NCI-H345 treated with DMSO at 0.1 percent for 48 hours (cell line): Measurements from ENCODE around the gene SLC1A4.
"Not testable (repeated sequence)": the region's sequence is repeated elsewhere in the genome, so short reads cannot be mapped to it uniquely, and the experiment has no call there.

Experiments
- DNase-seq: peaks from one replicate; lab custom pipeline; 2025; ENCODE audit not compliant: unreplicated experiment; lab: John Stamatoyannopoulos, UW

The SLC1A4 gene

DNA sequence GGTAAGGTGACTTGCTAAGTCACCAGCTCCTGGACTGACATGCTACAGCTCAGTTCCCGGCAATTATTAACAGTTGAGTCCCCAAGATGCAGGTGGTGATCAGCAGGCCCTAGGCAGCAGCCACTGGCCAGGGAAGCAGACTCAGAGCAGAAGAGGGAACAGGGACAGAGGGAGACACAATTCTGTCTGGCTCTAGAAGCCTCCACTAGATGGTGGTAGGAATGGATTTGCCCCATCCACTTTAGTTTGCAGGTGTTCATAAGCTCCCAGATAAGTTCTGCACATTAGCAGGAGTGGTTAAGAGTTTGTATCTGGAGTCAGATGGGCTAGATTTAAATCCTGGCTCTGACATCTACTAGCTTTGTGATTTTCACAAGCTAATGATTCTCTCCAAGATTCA lies 25.5 kb upstream of the SLC1A4 start:
- no peak for DNase-seq

- DNase-seq, result no peak
Measured at GRCh38 chr2:64966017-64966416, 23.2 kb upstream of the SLC1A4 start.

DNA sequence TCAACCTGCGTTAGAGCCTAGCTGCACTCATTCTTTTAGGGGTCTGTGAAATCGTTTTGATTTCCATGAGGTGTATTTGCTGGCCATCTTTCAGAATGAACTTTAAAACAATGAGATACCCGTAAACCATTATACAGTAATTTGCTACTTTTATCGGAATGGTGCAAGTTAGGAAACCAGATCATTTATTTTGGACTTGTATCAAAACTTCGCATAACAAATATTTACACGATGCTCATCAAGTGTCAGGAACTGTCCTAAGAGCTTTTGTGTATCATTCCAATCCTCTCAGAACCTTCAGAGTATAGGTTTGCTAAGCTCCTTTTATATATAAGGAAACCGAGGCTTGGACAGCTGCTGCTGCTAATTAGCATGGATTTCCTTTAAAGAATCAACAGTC lies 22.4 kb upstream of the SLC1A4 start:
- DNase-seq, result no peak

DNA sequence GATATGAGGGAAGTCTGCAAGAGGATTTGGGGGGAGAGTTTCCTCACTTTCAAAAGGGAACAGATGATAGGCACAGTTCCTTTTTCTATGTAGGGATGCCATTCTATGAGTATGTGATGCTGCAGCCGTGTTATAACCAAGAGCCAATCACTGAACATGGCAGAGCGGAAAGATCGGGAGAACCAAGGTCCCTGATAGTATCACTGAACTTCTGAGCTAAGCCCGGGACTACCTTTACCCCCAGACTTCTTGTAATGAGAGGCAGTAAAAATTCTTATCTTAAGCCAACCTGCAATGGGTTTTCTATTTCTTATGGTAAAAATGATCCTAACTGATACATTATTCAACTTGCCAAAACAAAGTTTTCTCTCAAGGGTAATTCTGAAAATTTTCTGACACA lies 21.6 kb upstream of the SLC1A4 start:
- DNase-seq, result no peak

GRCh38 chr2:64969086-64969485 lies 20.1 kb upstream of the SLC1A4 start:
- not testable (repeated sequence) for DNase-seq

DNA sequence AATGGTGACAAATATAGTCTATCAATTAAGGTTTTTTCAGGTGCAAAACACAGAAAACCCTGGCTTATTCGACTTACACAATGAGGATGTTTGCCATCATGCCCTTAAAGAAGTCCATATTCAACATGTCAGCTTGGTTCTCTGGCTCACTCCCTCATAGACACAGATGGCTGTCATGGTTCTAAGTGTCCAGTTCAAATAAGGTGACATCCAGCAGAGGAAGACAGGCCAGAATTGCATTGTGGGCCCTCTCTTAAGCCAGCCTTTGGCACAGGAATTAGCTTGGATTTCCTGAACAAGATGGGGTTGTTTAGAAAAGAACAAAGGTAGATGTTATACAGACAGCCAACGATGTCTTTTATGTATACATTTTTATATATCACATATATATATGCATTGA lies 18.7 kb upstream of the SLC1A4 start:
- no peak for DNase-seq

DNA sequence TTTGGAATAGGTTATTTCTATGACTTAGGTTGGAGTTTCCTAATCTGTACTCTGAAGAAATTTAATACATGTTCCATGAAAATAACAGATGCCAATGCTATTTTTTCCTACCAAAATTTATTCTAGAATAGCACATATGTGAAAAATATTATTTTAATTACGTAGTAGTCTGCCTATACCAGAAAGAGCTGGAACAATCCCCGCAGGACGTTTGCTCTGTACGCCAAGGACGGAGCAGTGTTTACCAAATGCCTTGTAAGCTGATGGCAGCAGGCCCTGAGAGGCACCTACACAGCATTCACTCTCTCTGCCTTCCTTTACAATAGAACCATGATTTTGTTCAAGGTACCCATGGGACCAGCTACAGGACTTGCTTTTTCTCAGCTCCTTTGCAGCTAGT lies 16.8 kb upstream of the SLC1A4 start:
- DNase-seq, result no peak

DNA sequence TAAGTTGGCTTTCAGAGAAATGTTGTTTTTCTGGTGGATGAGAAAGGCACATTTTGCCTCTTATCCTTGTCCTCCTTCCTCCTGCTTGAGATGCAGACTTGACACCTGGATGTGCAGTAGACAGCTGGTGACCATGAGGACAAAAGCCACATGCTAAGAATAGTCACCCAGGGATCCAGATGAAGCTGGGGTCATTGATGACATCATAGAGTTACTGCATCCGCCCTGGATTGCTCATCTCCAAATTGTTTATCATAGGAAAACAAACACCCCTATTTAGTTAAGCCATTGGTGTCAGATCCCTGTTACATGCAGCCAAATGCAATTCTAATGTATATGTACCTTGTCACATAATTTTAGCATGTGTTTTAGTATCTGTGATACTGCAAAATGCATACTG lies 16.3 kb upstream of the SLC1A4 start:
- DNase-seq, result no peak

DNA sequence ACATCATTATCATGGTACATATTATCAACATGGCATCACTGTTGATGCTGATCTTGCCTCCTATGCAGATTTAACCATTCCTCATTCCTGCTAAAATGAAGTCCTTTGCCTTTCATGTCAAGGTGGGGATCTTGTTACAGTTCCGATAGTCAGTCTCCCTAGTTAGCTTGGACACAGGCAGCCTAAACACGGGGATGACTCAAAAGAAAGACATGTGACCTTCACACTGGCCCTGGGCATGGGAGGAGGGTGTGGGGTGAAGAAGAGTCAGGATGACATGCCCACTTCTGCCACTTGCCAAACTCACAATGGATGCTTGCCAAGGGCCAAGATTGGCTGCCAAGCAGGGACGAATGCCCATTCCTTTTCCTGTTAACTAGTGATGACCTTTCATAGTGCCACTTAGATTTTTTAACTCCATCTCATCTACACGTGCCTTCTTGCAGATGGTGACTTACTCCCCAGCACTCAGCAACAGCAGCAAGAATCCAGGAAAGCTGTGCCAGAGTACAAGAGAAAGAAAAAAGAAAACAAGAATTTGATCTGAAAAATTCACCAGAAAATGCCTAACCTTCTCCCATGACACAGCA lies 13.9 kb upstream of the SLC1A4 start:
- DNase-seq, result no peak

- no peak for DNase-seq
Measured at GRCh38 chr2:64976276-64976675, 12.9 kb upstream of the SLC1A4 start.

- DNase-seq, result no peak
Measured at GRCh38 chr2:64978514-64979268, 10.5 kb upstream of the SLC1A4 start.

DNA sequence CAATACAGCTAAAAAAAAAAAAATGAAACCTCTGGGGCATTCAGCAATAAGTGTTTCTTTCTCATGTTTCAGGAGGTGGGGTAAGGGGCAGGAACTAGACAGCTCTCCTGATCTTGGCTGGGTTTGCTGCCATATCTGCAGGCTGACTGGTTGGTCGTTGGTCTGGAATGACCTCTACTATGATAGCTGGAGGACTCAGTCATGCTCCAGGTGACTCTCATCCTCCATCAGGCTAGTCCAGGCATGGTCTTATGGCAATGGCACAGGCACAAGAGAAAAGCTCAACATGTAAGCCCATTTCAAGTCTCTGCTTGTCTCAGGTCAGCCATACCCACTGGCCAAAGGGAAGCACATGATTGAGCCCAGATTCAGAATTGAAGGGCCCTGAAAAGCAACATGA lies 9.5 kb upstream of the SLC1A4 start:
- DNase-seq, result no peak

- DNase-seq, result no peak
Measured at GRCh38 chr2:64980183-64980582, 9.0 kb upstream of the SLC1A4 start.

- no peak for DNase-seq
Measured at GRCh38 chr2:64982311-64982857, 6.8 kb upstream of the SLC1A4 start.

- no peak for DNase-seq
Measured at GRCh38 chr2:64982932-64983331, 6.3 kb upstream of the SLC1A4 start.

DNA sequence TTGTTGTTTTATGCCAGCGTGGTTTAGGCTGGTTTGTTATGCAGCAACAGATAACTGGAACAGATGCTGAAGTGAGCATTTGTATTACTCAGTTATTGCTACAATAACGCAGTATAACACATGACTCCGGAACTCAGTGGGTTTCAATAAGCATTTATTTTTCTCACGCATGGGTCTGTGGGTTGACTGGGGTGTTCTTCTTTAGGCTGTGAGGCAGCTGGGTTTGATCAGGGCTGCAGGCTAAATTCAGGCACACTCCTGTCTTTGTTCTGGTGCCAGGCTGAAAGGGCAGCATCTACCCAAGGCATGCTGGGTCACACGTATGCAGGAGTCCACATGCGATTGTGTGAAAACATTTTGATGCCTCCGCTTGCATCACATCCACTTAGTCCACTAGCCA lies 3.8 kb upstream of the SLC1A4 start:
- no peak for DNase-seq

GRCh38 chr2:64987001-64987955 lies 1.9 kb upstream of the SLC1A4 start:
- no peak for DNase-seq

DNA sequence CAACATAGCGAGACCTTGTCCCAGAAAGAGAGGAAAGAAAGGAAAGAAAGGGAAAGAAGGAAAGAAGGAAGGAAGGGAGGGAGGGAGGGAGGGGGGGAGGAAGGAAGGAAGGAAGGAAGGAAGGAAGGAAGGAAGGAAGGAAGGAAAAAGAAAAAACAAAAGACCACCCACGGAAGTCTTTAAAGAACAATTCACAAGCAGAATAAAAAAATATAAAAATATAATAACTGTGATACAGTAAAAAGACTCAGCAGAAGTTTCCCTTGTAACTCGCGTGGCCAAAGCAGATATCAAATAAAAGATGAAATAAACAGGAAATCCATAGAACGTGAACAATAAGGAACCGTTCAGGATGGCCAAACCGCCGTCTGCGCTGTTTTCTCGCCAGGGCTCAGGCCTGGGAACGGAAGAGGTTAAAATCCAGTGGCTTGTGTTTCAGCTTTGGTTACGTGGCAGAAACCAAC lies 1.2 kb upstream of the SLC1A4 start:
- peak; percentile 30 for DNase-seq

DNA sequence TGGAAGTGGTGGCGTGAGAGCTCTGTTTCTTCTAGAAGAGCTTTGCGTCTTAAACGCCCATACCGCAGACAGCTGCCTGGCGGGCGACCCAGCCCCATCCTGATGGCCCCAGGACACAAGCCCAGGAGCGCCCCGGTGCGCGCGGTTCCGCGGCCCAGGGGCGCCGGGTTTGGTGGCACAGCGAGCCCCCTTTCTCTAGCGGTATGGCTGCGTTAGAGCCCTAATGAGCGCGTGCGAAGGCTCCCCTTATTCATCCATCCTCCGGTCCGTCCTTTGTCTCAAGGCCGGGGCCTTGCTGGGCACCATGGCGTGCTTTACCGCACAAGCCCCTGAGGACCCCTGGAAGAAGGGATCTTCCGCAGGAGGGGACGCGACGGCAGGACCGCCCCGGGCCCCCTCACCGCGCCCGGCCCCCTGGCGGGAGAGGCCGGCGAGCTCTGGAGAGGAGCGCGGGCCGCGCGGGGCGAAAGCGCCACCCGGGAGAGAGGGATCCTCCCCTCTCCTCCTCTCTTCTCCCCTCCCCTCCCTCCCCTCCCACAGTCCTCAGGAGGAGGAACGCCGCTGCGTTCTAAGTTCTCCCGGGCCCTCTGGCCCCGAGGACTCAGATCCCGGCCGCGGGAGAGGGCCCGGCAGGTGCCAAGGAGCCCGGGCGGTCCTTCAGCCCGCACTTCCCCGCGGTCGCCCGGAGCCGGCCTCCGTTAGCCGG lies 626 bp upstream of the SLC1A4 start:
- DNase-seq, result peak; percentile 67

GRCh38 chr2:64989982-64990614 lies 899 bp downstream of the SLC1A4 start:
- DNase-seq, result no peak
